RWPE1 (cell line): ENCODE results near the gene MRPL24.

ENCODE experiments used
- CTCF ChIA-PET: fragments of 350-600 bp; sonication (Branson Sonifier 250); formaldehyde crosslinking; extraction: SDS; loops from one replicate; lab custom pipeline; 2021; lab: Yijun Ruan, JAX
- POLR2A ChIA-PET: fragments of 400-600 bp; formaldehyde crosslinking; extraction: SDS; loops from one replicate; lab custom pipeline; 2020; ENCODE audit warnings: antibody characterized with exemption; ENCODE audit not compliant: low non-redundant PET; lab: Yijun Ruan, JAX
- DNase-seq: peaks from one replicate; pipeline ENCODE4 v3.0.0; 2012; ENCODE audit warnings: low spot score
- H3K27ac ChIP-seq: fragments of 450-650 bp; 2 replicates; pipeline ENCODE4 v1.5.1; 2017
- TF ChIP-seq, protein P1 (sequence below): fragments of 450-650 bp; conservative IDR thresholded peaks from 2 replicates; pipeline ENCODE4 v1.5.1; 2017; ENCODE audit warnings: low read depth, mild to moderate bottlenecking

The MRPL24 gene

DNA sequence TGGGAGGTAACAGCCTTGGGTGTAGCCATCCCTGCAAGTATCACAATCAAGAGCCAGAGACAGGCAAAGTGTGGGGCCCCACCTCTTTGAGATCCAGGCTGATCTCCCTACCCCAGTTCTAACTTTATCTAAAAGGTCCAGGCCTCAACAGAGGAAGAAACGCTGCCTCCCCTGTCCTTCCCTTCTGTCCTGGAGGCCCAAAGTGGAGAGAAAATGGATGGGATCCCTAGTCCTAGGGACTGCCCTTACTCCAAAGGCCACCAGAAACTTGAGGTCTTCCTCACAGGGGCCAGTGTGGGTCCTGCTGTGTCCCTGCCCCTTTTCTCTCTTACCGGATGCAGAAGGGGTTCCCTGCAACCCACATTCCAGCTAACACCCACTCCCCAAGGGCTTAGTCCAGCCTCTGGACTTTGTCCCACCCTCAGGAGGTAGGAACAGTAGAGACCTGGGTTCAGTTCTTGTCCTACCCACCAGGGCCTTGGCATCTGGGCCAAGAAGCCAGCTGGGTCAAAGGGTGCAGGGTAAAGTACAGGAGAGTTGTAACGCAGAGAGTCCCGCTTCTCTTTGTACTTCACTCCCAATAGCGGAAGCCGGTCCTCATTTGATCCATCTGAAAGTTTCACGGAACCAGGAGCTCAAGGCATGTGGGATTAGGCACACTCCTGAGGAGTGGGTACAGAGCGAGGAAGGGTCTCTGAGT is 8.7 kb upstream of the MRPL24 start:
- CTCF ChIA-PET: interaction anchor here (1.6 kb wide), 1 partner anchor 24 kb away, joined by 5 read pairs; no protein-coding TSS in a partner anchor
- POLR2A ChIA-PET: interaction anchor here (0.5 kb wide), 1 partner anchor 11 kb away, joined by 3 read pairs; no protein-coding TSS in a partner anchor
- H3K27ac ChIP-seq: peak overlapping the region; percentile 99
- DNase-seq: no peak
- TF ChIP-seq, protein P1, sequence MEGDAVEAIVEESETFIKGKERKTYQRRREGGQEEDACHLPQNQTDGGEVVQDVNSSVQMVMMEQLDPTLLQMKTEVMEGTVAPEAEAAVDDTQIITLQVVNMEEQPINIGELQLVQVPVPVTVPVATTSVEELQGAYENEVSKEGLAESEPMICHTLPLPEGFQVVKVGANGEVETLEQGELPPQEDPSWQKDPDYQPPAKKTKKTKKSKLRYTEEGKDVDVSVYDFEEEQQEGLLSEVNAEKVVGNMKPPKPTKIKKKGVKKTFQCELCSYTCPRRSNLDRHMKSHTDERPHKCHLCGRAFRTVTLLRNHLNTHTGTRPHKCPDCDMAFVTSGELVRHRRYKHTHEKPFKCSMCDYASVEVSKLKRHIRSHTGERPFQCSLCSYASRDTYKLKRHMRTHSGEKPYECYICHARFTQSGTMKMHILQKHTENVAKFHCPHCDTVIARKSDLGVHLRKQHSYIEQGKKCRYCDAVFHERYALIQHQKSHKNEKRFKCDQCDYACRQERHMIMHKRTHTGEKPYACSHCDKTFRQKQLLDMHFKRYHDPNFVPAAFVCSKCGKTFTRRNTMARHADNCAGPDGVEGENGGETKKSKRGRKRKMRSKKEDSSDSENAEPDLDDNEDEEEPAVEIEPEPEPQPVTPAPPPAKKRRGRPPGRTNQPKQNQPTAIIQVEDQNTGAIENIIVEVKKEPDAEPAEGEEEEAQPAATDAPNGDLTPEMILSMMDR: no peak

DNA sequence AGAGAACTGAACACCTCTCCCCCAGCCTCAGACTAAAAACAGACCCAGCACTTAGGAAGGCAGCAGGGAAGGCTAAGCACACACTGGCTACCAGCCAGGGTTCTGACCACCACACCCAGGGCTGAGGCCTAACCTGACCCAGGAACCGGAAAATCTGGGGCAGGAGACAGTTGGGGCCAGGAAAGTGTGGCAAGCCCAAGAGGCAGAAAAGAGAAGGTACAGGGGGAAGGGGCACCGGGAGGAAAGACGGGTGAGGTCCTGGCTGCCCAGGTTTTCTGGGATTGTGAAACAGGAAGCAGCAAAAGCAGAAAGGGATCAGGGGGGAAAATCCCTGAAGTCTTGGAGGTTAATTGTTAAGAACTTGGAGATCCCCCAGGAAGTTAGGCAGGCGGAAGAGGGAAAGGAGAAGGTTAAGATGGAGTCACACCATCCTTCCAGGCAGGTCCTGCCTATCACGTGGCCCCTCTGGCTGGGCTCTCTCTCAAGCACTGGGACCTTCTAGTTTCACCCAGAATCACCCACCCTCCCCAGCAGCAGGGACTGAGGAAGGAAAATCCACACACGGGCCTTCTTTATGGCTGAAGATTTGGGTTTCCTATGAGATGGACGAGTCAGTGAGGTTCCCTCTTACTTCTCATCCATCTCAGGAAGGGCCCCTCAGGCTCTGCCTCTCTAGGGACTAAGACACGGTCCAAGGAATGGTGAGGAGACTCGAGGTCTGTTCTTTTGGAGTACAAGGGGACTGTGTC is 8.0 kb upstream of the MRPL24 start:
- DNase-seq: no peak
- TF ChIP-seq, protein P1: no peak
- POLR2A ChIA-PET: no interaction called here
- H3K27ac ChIP-seq: peak overlapping the region; percentile 99
- CTCF ChIA-PET: no interaction called here

DNA sequence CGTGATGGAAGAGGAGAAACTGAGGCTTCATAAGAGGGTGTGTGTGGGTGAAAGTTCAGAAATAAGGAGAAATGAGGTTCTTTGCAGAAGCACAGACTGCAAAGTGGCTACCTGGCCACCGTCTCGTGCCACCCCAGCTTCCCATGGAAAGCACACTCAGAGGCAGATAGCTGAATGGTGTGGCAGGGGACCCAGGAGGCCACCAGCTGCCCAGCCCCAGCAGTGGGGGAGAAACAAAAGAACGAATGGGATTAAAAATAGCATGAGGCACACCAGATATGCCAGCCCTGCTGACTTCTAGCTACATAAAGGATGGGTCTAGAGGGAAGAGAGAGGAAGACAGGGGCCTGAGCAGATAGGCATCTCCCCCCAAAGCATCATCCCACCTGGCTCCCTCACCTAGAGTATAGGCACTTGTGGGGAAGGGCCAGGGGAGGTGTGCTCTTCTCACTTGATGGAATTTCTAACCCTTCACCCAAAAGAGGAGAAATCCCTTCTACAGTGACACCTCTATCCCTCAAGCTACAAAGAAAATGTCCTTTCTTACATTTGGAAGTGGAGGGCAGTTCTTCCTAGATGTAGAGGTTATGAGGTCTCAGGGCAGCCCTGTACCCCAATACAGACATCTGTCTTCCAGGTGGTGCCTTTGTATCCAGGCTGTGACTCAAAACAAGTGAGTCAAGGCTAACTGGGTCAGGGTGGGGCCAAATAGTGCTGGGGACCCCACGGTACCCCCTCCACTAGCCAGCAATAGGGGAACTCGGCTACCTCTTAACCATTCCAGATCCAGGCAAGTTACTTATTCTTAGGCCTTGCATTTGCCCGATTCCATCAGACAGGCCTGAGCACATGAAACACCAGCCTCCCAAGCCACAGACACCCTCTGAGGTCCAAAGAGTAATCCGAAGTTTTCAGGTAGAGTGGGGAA is 7.1 kb upstream of the MRPL24 start:
- ChIA-PET CTCF (interaction anchor here (1.1 kb wide), 1 partner anchor 22 kb away, joined by 5 read pairs; no protein-coding TSS in a partner anchor), POLR2A (interaction anchor here (0.6 kb wide), 1 partner anchor 13 kb away, joined by 3 read pairs; no protein-coding TSS in a partner anchor)
- peak overlapping the region; percentile 99 for H3K27ac ChIP-seq
- TF ChIP-seq, protein P1: no peak
- no peak for DNase-seq

DNA sequence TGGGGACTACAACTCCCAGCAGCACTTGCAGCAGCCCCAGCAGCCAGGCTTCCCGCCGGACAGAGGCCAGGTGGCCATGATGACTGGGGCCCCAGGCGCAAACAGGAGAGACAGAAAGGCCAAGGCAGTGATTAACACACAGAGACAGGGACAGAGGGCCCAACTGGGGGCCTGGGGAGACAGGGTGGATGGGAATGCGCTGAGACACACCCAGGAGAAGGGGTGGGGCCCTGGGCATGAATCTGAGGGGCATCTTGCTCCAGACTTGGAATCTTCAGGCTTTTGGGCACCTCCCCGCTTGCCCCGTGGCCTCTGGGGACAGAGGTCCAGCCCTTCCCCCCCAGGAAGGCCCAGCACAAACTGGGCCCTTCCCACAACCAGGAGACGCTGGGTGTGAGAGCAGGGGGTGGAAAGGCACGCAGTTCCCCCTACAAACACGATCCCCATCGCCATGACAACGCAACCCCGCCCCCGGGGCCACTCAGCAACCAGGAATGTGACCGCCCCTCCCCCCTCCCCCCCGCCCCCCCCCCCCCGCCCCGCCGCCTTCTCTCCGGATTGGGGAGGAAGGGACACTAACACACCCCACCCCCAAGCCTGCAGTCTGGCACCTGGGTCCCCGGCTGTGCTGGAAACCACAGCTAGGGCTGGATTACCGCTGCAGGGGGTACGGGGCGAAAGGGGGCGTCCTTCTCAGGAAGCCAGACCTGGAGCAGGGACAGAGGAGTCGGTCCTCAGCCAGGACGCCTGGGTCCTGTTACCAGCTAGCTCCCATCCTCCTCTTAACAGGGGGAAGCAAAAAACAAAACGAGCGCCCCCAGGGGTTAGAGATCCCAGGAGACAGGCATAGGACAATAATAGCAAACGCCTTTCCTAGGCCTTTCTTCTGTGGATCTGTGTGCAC is 6.1 kb upstream of the MRPL24 start:
- peak; percentile 92 for DNase-seq
- POLR2A ChIA-PET: no interaction called here
- CTCF ChIA-PET: interaction anchor here (0.6 to 1.1 kb wide), 3 partner anchors 21 to 180 kb away, joined by 3 to 5 read pairs (median 3); partner anchors contain the start of gene GPATCH4
- H3K27ac ChIP-seq: peak overlapping the region; percentile 99
- TF ChIP-seq, protein P1: no peak; the same call in 1 of the 2 replicates

DNA sequence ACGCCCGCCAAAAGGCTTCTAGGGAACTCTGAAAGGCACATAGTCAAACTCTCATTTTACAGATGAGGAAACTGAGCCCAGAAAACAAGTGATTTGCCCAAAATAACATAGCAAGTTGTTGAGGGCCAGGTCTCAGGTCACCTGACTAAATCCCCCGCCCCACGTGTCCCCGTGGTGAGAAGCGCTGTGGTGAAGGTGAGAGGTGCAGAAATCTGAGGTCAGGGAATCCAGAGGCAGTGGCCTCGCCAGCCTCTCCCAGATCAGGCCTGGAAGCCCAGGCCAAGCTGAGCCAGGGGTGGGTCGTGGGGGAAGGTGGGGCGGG is 5.5 kb upstream of the MRPL24 start:
- TF ChIP-seq, protein P1: no peak
- peak overlapping the region; percentile 99 for H3K27ac ChIP-seq
- CTCF ChIA-PET: interaction anchor here (0.8 kb wide), 1 partner anchor 181 kb away, joined by 3 read pairs; no protein-coding TSS in a partner anchor
- DNase-seq: no peak
- POLR2A ChIA-PET: no interaction called here
